ENCODE data around the gene NAT9.

DNA sequence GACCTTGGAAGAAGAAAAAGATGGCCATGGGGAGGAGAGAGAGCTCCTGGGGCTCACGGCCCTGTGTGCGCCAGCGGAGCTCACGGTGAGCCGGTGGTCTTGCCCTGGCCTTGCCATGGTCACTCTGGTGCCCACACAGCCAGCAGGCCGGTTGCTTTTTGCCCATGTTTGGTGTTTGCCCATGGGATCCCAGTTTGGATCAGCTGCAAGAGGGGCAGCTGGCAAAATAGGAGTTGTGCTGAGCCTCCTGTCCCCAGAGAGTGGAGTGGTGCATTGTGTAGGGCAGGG, 26.2 kb downstream of the NAT9 start:
- TF ChIP-seq EZH2 (IDR thresholded peaks at IDR 0.05; ENCODE audit: borderline replicate concordance, low read depth, low read length, severe bottlenecking) (no peak), POLR2AphosphoS5 (IDR thresholded peaks at IDR 0.05; ENCODE audit: insufficient read depth, low read depth, low read length) (no peak), MYC (IDR thresholded peaks at IDR 0.05; ENCODE audit: low read depth, low read length) (no peak), POLR2A (IDR thresholded peaks at IDR 0.05; ENCODE audit: low read depth, low read length) (no peak), FOS (IDR thresholded peaks at IDR 0.05; ENCODE audit: borderline replicate concordance, insufficient read depth, low read length) (no peak), JUN (IDR thresholded peaks at IDR 0.05; ENCODE audit: borderline replicate concordance, insufficient read depth, insufficient read length, low read depth) (no peak)
- TF ChIP-seq, protein P1, sequence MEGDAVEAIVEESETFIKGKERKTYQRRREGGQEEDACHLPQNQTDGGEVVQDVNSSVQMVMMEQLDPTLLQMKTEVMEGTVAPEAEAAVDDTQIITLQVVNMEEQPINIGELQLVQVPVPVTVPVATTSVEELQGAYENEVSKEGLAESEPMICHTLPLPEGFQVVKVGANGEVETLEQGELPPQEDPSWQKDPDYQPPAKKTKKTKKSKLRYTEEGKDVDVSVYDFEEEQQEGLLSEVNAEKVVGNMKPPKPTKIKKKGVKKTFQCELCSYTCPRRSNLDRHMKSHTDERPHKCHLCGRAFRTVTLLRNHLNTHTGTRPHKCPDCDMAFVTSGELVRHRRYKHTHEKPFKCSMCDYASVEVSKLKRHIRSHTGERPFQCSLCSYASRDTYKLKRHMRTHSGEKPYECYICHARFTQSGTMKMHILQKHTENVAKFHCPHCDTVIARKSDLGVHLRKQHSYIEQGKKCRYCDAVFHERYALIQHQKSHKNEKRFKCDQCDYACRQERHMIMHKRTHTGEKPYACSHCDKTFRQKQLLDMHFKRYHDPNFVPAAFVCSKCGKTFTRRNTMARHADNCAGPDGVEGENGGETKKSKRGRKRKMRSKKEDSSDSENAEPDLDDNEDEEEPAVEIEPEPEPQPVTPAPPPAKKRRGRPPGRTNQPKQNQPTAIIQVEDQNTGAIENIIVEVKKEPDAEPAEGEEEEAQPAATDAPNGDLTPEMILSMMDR (IDR thresholded peaks at IDR 0.05; ENCODE audit: extremely low read depth in 1 of 2, insufficient read depth in 1 of 2, low read depth in 1 of 2, low read length in 2 of 2), result no peak
- TF ChIP-seq, protein P2, sequence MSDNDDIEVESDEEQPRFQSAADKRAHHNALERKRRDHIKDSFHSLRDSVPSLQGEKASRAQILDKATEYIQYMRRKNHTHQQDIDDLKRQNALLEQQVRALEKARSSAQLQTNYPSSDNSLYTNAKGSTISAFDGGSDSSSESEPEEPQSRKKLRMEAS (IDR thresholded peaks at IDR 0.05; ENCODE audit: insufficient read depth, insufficient read length), result no peak

Measured in endothelial cell of umbilical vein (primary cell).